GM19467 (cell line): ENCODE data around the gene MAP3K3.

ENCODE experiments used
- ATAC-seq: cut with Tn5 transposase; IDR thresholded peaks from one replicate; pipeline ENCODE4 v1.9.1; 2021; ENCODE audit warnings: mild to moderate bottlenecking, moderate library complexity; ENCODE audit not compliant: unreplicated experiment

The MAP3K3 gene

GRCh38 chr17:63692195-63692816 is 70.1 kb downstream of the MAP3K3 start:
- ATAC-seq, result no peak

- ATAC-seq, result no peak
These were observed 71.3 kb downstream of the MAP3K3 start for GRCh38 chr17:63693411-63694113.

- ATAC-seq, result no peak
These were observed 72.2 kb downstream of the MAP3K3 start for GRCh38 chr17:63694229-63694949.

GRCh38 chr17:63694950-63695773 is 72.9 kb downstream of the MAP3K3 start:
- no peak for ATAC-seq

- no peak for ATAC-seq
These were observed 73.7 kb downstream of the MAP3K3 start for GRCh38 chr17:63695889-63696288.

GRCh38 chr17:63696381-63696961 is 74.3 kb downstream of the MAP3K3 start:
- no peak for ATAC-seq

- ATAC-seq, result no peak
These were observed 75.4 kb downstream of the MAP3K3 start for GRCh38 chr17:63697341-63698286.

- ATAC-seq, result no peak
These were observed 76.2 kb downstream of the MAP3K3 start for GRCh38 chr17:63698381-63698885.

GRCh38 chr17:63698886-63699637 is 76.8 kb downstream of the MAP3K3 start:
- peak; percentile 21 for ATAC-seq

GRCh38 chr17:63699638-63700527 is 77.7 kb downstream of the MAP3K3 start, which contains the start of gene LIMD2:
Gene LIMD2 (minus strand): TSS chr17:63700125. CDS start chr17:63699298, 827 bp downstream.
- ATAC-seq, result peak; percentile 8

- no peak for ATAC-seq
These were observed 78.6 kb downstream of the MAP3K3 start for GRCh38 chr17:63700528-63701455.

- no peak for ATAC-seq
These were observed 79.2 kb downstream of the MAP3K3 start for GRCh38 chr17:63701456-63701820.

GRCh38 chr17:63701868-63702720 is 79.9 kb downstream of the MAP3K3 start:
- no peak for ATAC-seq

GRCh38 chr17:63702721-63703015 is 80.5 kb downstream of the MAP3K3 start:
- no peak for ATAC-seq

- no peak for ATAC-seq
These were observed 80.8 kb downstream of the MAP3K3 start for GRCh38 chr17:63703029-63703428.
